ENCODE results near the gene POU3F1.
A peak's percentile ranks its signal among the peaks of the same experiment; 100 is the strongest.

Gene POU3F1

GRCh38 chr1:38052750-38053415 lies 6.3 kb upstream of the POU3F1 start:
- in situ Hi-C loops (cut with MboI; ENCODE audit: low pct_unique_long_range_greater_than_20kb, low sequenced_read_pairs, unreplicated experiment): no loop called here
- TF ChIP-seq CTCF (IDR thresholded peaks at IDR 0.05; ENCODE audit: extremely low read depth, insufficient read depth, missing control alignments): no peak
- DNase-seq (ENCODE audit: low spot score): no peak

DNA sequence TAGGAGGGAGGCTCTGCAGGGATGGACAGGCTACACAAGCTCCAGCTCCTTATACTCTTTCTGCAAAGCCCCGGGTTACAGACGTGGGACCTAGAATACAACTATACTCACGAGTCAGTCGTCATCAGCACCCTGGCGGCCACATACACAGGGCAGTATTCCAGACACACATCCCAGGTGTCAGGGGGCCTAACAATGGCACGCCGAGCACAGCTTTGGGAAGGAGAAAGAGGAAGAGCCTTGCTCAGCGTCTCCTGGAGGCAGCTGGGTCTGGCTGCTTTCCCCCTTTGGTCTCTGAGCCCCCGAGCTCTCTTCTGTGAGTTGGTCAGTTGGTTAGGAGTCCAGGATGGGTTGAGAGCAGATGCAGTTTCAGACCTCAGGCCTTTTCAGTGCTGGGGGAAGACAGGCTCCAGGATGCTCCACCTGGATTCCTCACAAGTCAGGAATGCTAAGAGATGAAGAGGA lies 4.5 kb upstream of the POU3F1 start:
- DNase-seq (ENCODE audit: low spot score): no peak
- in situ Hi-C loops (cut with MboI; ENCODE audit: low pct_unique_long_range_greater_than_20kb, low sequenced_read_pairs, unreplicated experiment): no loop called here
- no peak for TF ChIP-seq CTCF (IDR thresholded peaks at IDR 0.05; ENCODE audit: extremely low read depth, insufficient read depth, missing control alignments)

- in situ Hi-C loops (cut with MboI; ENCODE audit: low pct_unique_long_range_greater_than_20kb, low sequenced_read_pairs, unreplicated experiment): no loop called here
- DNase-seq (ENCODE audit: low spot score): no peak
- TF ChIP-seq CTCF (IDR thresholded peaks at IDR 0.05; ENCODE audit: extremely low read depth, insufficient read depth, missing control alignments): no peak
Measured at GRCh38 chr1:38050397-38051078, 3.9 kb upstream of the POU3F1 start.

DNA sequence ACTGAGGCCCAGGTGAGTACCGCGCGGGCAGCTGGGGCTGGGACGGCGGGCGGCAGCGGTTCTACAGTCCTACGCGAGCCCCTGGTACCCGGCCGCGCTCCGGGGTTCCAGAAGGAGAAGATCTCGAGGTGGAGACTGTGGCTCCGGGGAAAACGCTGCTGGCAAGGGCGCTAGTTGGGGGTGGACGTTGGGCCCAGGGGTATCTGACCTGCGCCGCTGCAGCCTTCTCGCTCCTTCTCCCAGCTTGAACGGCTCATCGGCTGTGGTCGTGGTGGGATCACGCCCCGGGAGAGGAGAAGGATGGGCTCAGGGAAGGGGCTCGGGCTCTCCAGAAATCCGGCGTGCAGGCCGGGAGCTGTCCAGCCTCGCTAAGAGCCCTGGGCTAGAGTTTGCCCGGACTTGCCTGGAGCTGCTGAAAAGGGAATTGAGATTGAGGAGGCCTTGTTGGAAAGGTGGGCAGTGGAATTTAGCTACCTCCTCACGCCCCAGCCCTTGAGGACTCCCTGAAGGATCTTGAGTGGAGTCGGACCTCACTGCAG lies 1.1 kb upstream of the POU3F1 start:
- no peak for DNase-seq (ENCODE audit: low spot score)
- TF ChIP-seq CTCF (IDR thresholded peaks at IDR 0.05; ENCODE audit: extremely low read depth, insufficient read depth, missing control alignments): no peak
- in situ Hi-C loops (cut with MboI; ENCODE audit: low pct_unique_long_range_greater_than_20kb, low sequenced_read_pairs, unreplicated experiment): loop anchor here (25.0 kb wide), 1 partner anchor 790 kb away; no protein-coding TSS in a partner anchor

- peak; percentile 96 for DNase-seq (ENCODE audit: low spot score)
- no peak for TF ChIP-seq CTCF (IDR thresholded peaks at IDR 0.05; ENCODE audit: extremely low read depth, insufficient read depth, missing control alignments)
- in situ Hi-C loops (cut with MboI; ENCODE audit: low pct_unique_long_range_greater_than_20kb, low sequenced_read_pairs, unreplicated experiment): loop anchor here (25.0 kb wide), 1 partner anchor 790 kb away; no protein-coding TSS in a partner anchor
Measured at GRCh38 chr1:38046884-38047602, 450 bp upstream of the POU3F1 start.
